Measurements from ENCODE around the gene PLIN3. TPM values are rescaled to one million over a fixed set of nuclear protein-coding genes. Genes with fewer than 3 reads are reported as not detected.
A peak's percentile ranks its signal among the peaks of the same experiment; 100 is the strongest.

PLIN3 gene
- total and polyA plus RNA-seq, 9 of the 15 experiments (the other 6 are each of a cell fraction or from before 2014, with no cell fraction given), result 7.5 to 75.6 (median 43.1) TPM

GRCh38 chr19:4914736-4915501 is 47.5 kb upstream of the PLIN3 start (continued):
- TF ChIP-seq, protein P1, sequence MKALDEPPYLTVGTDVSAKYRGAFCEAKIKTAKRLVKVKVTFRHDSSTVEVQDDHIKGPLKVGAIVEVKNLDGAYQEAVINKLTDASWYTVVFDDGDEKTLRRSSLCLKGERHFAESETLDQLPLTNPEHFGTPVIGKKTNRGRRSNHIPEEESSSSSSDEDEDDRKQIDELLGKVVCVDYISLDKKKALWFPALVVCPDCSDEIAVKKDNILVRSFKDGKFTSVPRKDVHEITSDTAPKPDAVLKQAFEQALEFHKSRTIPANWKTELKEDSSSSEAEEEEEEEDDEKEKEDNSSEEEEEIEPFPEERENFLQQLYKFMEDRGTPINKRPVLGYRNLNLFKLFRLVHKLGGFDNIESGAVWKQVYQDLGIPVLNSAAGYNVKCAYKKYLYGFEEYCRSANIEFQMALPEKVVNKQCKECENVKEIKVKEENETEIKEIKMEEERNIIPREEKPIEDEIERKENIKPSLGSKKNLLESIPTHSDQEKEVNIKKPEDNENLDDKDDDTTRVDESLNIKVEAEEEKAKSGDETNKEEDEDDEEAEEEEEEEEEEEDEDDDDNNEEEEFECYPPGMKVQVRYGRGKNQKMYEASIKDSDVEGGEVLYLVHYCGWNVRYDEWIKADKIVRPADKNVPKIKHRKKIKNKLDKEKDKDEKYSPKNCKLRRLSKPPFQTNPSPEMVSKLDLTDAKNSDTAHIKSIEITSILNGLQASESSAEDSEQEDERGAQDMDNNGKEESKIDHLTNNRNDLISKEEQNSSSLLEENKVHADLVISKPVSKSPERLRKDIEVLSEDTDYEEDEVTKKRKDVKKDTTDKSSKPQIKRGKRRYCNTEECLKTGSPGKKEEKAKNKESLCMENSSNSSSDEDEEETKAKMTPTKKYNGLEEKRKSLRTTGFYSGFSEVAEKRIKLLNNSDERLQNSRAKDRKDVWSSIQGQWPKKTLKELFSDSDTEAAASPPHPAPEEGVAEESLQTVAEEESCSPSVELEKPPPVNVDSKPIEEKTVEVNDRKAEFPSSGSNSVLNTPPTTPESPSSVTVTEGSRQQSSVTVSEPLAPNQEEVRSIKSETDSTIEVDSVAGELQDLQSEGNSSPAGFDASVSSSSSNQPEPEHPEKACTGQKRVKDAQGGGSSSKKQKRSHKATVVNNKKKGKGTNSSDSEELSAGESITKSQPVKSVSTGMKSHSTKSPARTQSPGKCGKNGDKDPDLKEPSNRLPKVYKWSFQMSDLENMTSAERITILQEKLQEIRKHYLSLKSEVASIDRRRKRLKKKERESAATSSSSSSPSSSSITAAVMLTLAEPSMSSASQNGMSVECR (CRISPR knock-in tag; IDR thresholded peaks at IDR 0.05), result 0 out of 2 replicates have a peak, but pooled peaks have one; percentile 44
- TF ChIP-seq FOSL1 (tag; conservative IDR thresholded peaks at IDR 0.05) (peak; percentile 87), KDM1A (IDR thresholded peaks at IDR 0.05) (peak in 1 of 2 experiments; percentile 43; a peak in 2 of 4 replicates)
- TF ChIP-seq, protein P2, sequence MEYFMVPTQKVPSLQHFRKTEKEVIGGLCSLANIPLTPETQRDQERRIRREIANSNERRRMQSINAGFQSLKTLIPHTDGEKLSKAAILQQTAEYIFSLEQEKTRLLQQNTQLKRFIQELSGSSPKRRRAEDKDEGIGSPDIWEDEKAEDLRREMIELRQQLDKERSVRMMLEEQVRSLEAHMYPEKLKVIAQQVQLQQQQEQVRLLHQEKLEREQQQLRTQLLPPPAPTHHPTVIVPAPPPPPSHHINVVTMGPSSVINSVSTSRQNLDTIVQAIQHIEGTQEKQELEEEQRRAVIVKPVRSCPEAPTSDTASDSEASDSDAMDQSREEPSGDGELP (CRISPR knock-in tag; IDR thresholded peaks at IDR 0.05; ENCODE audit: borderline replicate concordance), result peak; percentile 96

Measured in K562 (cell line).